Nephron (organoid): ENCODE results near the gene DIP2C.
"Not testable (repeated sequence)": the region's sequence is repeated elsewhere in the genome, so short reads cannot be mapped to it uniquely, and the experiment has no call there.

ENCODE experiments used
- H3K27ac Mint-ChIP-seq, 3 experiments: 2 replicates each; pipeline ENCODE4 v1.8.0; 2020; ENCODE audit warnings: mixed read lengths in 3 of 3, mild to moderate bottlenecking in 2 of 3, moderate library complexity in 1 of 3
- H3K27me3 Mint-ChIP-seq: 2 replicates; pipeline ENCODE4 v1.8.0; 2021; ENCODE audit warnings: low read depth, mild to moderate bottlenecking, moderate library complexity, mixed read lengths
- H3K36me3 Mint-ChIP-seq: 2 replicates; pipeline ENCODE4 v1.8.0; 2020; ENCODE audit warnings: low read depth, mixed read lengths
- H3K4me1 Mint-ChIP-seq: 2 replicates; pipeline ENCODE4 v1.8.0; 2020; ENCODE audit warnings: mixed read lengths
- H3K4me3 Mint-ChIP-seq, 3 experiments: 2 replicates each; pipeline ENCODE4 v1.8.0; 2020; ENCODE audit warnings: mild to moderate bottlenecking in 3 of 3, mixed read lengths in 3 of 3, moderate library complexity in 2 of 3
- H3K9me3 Mint-ChIP-seq: 2 replicates; pipeline ENCODE4 v1.8.0; 2020; ENCODE audit warnings: mixed read lengths
- TF ChIP-seq, protein P1 (sequence below), 3 experiments: fragments of 200-600 bp; sonication (generic); IDR thresholded peaks; one replicate each; pipeline ENCODE4 v1.5.0; 2021; ENCODE audit warnings: antibody characterized with exemption in 3 of 3; ENCODE audit not compliant: unreplicated experiment in 3 of 3

Gene DIP2C

DNA sequence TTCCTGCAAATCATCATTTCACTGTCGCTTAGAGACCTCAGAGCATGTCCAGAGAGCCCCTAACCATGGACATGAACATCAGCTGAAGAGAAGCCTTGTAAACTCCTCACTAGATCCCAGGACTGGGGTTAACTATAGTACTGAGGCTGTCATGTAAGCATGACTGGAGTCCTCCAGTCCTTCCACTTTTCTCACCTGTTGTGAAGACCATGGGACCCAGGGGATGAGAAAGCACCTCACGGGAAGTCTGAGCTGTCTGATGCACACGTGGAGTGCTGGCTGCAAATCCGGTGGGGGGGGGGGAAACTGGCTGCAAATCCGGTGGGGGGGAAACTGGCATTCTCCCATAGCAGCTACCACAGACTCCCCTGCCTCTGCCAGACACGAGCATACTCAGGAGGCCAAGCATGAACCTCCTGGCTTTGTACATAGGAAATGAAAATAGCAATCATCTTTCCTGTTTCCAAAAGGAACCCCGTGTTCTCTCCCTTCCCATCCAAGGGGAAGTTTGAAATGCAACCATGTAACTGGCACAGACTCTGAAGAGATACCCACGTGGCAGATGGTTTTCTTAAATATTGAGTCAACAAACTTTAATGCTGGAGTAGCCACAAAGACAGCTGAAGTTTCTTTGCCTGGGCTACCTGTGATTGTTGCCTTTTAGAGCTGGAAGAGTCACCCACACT lies 292.8 kb downstream of the DIP2C start:
- Mint-ChIP-seq H3K36me3 (peaks cover 24% of the 10 kb centered on the region), H3K4me1 (peaks cover 14% of the 10 kb centered on the region), H3K9me3 (no peaks in the 10 kb centered on the region), H3K27ac (peak overlapping the region in 1 of 3 experiments; percentile 31), H3K27me3 (peaks cover 3% of the 10 kb centered on the region), H3K4me3 (no peak overlapping the region)
- TF ChIP-seq, protein P1, sequence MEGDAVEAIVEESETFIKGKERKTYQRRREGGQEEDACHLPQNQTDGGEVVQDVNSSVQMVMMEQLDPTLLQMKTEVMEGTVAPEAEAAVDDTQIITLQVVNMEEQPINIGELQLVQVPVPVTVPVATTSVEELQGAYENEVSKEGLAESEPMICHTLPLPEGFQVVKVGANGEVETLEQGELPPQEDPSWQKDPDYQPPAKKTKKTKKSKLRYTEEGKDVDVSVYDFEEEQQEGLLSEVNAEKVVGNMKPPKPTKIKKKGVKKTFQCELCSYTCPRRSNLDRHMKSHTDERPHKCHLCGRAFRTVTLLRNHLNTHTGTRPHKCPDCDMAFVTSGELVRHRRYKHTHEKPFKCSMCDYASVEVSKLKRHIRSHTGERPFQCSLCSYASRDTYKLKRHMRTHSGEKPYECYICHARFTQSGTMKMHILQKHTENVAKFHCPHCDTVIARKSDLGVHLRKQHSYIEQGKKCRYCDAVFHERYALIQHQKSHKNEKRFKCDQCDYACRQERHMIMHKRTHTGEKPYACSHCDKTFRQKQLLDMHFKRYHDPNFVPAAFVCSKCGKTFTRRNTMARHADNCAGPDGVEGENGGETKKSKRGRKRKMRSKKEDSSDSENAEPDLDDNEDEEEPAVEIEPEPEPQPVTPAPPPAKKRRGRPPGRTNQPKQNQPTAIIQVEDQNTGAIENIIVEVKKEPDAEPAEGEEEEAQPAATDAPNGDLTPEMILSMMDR (IDR thresholded peaks at IDR 0.05; ENCODE audit: unreplicated experiment in 3 of 3) = no peak

GRCh38 chr10:396107-396506 lies 293.4 kb downstream of the DIP2C start:
- Mint-ChIP-seq H3K4me3 (no peak overlapping the region), H3K9me3 (no peaks in the 10 kb centered on the region), H3K27me3 (peaks cover 3% of the 10 kb centered on the region), H3K4me1 (peaks cover 14% of the 10 kb centered on the region), H3K27ac (no peak overlapping the region), H3K36me3 (peaks cover 21% of the 10 kb centered on the region)
- TF ChIP-seq, protein P1 (IDR thresholded peaks at IDR 0.05; ENCODE audit: unreplicated experiment in 3 of 3) = no peak

GRCh38 chr10:395665-396064 lies 293.8 kb downstream of the DIP2C start:
- TF ChIP-seq, protein P1 (IDR thresholded peaks at IDR 0.05; ENCODE audit: unreplicated experiment in 3 of 3) = no peak
- Mint-ChIP-seq H3K9me3 (no peaks in the 10 kb centered on the region), H3K4me1 (peaks cover 14% of the 10 kb centered on the region), H3K36me3 (peaks cover 24% of the 10 kb centered on the region), H3K27ac (no peak overlapping the region), H3K27me3 (peaks cover 3% of the 10 kb centered on the region), H3K4me3 (no peak overlapping the region)

- Mint-ChIP-seq H3K36me3 (peaks cover 29% of the 10 kb centered on the region), H3K4me1 (peaks cover 14% of the 10 kb centered on the region)
- H3K27me3 Mint-ChIP-seq, H3K4me3 Mint-ChIP-seq, H3K27ac Mint-ChIP-seq, H3K9me3 Mint-ChIP-seq: not testable (repeated sequence)
Measured at GRCh38 chr10:394439-395101, 294.9 kb downstream of the DIP2C start.

GRCh38 chr10:393787-394438 lies 295.6 kb downstream of the DIP2C start:
- H3K27me3 Mint-ChIP-seq = peaks cover under 1% of the 10 kb centered on the region
- no peak overlapping the region for H3K4me3 Mint-ChIP-seq
- H3K9me3 Mint-ChIP-seq = no peaks in the 10 kb centered on the region
- TF ChIP-seq, protein P1 (IDR thresholded peaks at IDR 0.05; ENCODE audit: unreplicated experiment in 3 of 3) = no peak
- H3K36me3 Mint-ChIP-seq = peaks cover 22% of the 10 kb centered on the region
- no peak overlapping the region for H3K27ac Mint-ChIP-seq
- peaks cover 14% of the 10 kb centered on the region for H3K4me1 Mint-ChIP-seq

DNA sequence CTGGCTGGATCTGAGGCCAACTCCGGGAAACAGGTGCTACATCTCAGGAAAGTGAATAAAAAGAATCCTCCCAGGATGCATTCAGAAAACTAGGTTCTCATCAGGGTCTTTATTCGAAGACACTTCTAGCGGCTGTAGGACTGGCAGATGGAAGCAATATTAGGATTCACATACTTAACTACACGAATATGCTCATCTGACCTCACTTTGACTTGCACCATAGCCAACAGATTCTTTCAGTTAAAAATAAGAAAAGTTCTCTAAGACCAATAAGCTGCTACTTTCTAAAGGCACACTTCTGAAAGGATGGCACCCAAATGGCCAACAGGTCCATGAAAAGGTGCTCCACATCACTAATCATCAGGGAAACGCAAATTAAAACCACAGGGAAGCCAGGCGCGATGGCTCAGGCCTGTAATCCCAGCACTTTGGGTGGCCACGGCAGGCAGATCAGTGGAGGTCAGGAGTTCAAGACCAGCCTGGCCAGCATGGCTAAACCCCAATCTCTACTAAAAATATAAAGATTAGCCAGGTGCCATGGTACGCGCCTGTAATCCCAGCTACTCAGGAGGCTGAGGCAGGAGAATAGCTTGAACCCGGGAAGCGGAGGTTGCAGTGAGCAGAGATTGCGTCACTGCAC lies 296.2 kb downstream of the DIP2C start:
- TF ChIP-seq, protein P1 (IDR thresholded peaks at IDR 0.05; ENCODE audit: unreplicated experiment in 3 of 3) = no peak
- no peaks in the 10 kb centered on the region for H3K9me3 Mint-ChIP-seq
- no peak overlapping the region for H3K4me3 Mint-ChIP-seq
- H3K27ac Mint-ChIP-seq = peak overlapping the region in 1 of 3 experiments; percentile 22
- no peaks in the 10 kb centered on the region for H3K27me3 Mint-ChIP-seq
- H3K36me3 Mint-ChIP-seq = peaks cover 24% of the 10 kb centered on the region
- peaks cover 14% of the 10 kb centered on the region for H3K4me1 Mint-ChIP-seq
